DOHH2 (cell line): ENCODE results near the gene TCF12.

Experiments
- H3F3A ChIP-seq: fragments of 200-600 bp; sonication (generic), shearing (Covaris generic); 2 replicates; pipeline ENCODE4 v1.6.0; 2016; ENCODE audit warnings: antibody characterized with exemption, mild to moderate bottlenecking; ENCODE audit not compliant: control insufficient read depth, insufficient read depth
- H3K27ac ChIP-seq: fragments of 200-600 bp; sonication (generic); 2 replicates; pipeline ENCODE4 v1.5.1; 2014; ENCODE audit warnings: low read depth, mild to moderate bottlenecking, low read length, moderate library complexity
- H3K27me3 ChIP-seq: fragments of 200-600 bp; sonication (generic); 2 replicates; pipeline ENCODE4 v1.6.1; 2014; ENCODE audit warnings: mild to moderate bottlenecking, low read length, mixed read lengths; ENCODE audit not compliant: control insufficient read depth
- H3K36me3 ChIP-seq: fragments of 200-600 bp; sonication (generic); 2 replicates; pipeline ENCODE4 v1.6.1; 2014; ENCODE audit warnings: mild to moderate bottlenecking, low read length, moderate library complexity, mixed read lengths; ENCODE audit not compliant: control insufficient read depth
- H3K4me1 ChIP-seq: fragments of 200-600 bp; sonication (generic); 2 replicates; pipeline ENCODE4 v1.6.1; 2014; ENCODE audit warnings: mild to moderate bottlenecking, low read length, mixed read lengths; ENCODE audit not compliant: control insufficient read depth
- H3K4me2 ChIP-seq: fragments of 200-600 bp; sonication (generic); 2 replicates; pipeline ENCODE4 v1.6.0; 2014; ENCODE audit warnings: mild to moderate bottlenecking, low read length, moderate library complexity
- H3K4me3 ChIP-seq: fragments of 200-600 bp; sonication (generic); 2 replicates; pipeline ENCODE4 v1.5.1; 2014; ENCODE audit warnings: mild to moderate bottlenecking, low read length, mixed read lengths
- H3K79me2 ChIP-seq: fragments of 200-600 bp; sonication (generic); 2 replicates; pipeline ENCODE4 v1.6.1; 2014; ENCODE audit warnings: mild to moderate bottlenecking, low read length, mixed read lengths; ENCODE audit not compliant: control insufficient read depth
- H3K9me2 ChIP-seq: fragments of 200-600 bp; sonication (generic); replicated peaks from 2 replicates; pipeline ENCODE4 v1.6.1; 2014; ENCODE audit warnings: mild to moderate bottlenecking, low read length, mixed read lengths; ENCODE audit not compliant: control insufficient read depth
- H3K9me3 ChIP-seq: fragments of 200-600 bp; sonication (generic); 2 replicates; pipeline ENCODE4 v1.6.1; 2014; ENCODE audit warnings: antibody characterized with exemption, low read length, mixed read lengths; ENCODE audit not compliant: control insufficient read depth, insufficient read depth
- H4K20me1 ChIP-seq: fragments of 200-600 bp; sonication (generic); 2 replicates; pipeline ENCODE4 v1.6.0; 2014; ENCODE audit warnings: low read depth, mild to moderate bottlenecking, antibody characterized with exemption, low read length, moderate library complexity; ENCODE audit not compliant: control insufficient read depth, insufficient read depth
- CTCF ChIP-seq: fragments of 200-600 bp; sonication (generic); IDR thresholded peaks from one replicate; pipeline ENCODE4 v1.5.1; 2014; ENCODE audit warnings: antibody characterized with exemption, mild to moderate bottlenecking, low read depth, low read length; ENCODE audit not compliant: poor library complexity, severe bottlenecking
- EZH2phosphoT487 ChIP-seq: fragments of 200-600 bp; sonication (generic); IDR thresholded peaks from 2 replicates; pipeline ENCODE4 v1.6.1; 2017; ENCODE audit warnings: borderline replicate concordance, mild to moderate bottlenecking, antibody characterized with exemption, low read length, moderate library complexity, mixed read lengths

Gene TCF12

GRCh38 chr15:56916825-56917477, 1.5 kb upstream of the TCF12 start:
- Histone ChIP-seq H3K4me3 (peak overlapping the region; percentile 84), H3K4me2 (peak overlapping the region; percentile 73)

GRCh38 chr15:56917652-56918045, 795 bp upstream of the TCF12 start:
- Histone ChIP-seq H3K79me2 (peaks cover 43% of the 10 kb centered on the region), H3K27me3 (no peaks in the 10 kb centered on the region), H4K20me1 (no peaks in the 10 kb centered on the region), H3K9me3 (no peaks in the 10 kb centered on the region), H3K4me2 (peak overlapping the region; percentile 73), H3K4me1 (peaks cover 28% of the 10 kb centered on the region), H3F3A (no peaks in the 10 kb centered on the region; the same call in 1 of the 2 replicates), H3K4me3 (peak overlapping the region; percentile 84), H3K9me2 (no peaks in the 10 kb centered on the region), H3K36me3 (peaks cover 34% of the 10 kb centered on the region), H3K27ac (peak overlapping the region; percentile 64; the same call in 1 of the 2 replicates)
- TF ChIP-seq EZH2phosphoT487 (no peak; the same call in 1 of the 2 replicates), CTCF (no peak)

More at GRCh38 chr15:56916825-56917477, 1.5 kb upstream of the TCF12 start:
- Histone ChIP-seq H3F3A (no peaks in the 10 kb centered on the region; the same call in 1 of the 2 replicates), H4K20me1 (no peaks in the 10 kb centered on the region), H3K27ac (no peak overlapping the region), H3K9me2 (no peaks in the 10 kb centered on the region), H3K36me3 (peaks cover 27% of the 10 kb centered on the region), H3K79me2 (peaks cover 36% of the 10 kb centered on the region), H3K27me3 (no peaks in the 10 kb centered on the region), H3K4me1 (peaks cover 22% of the 10 kb centered on the region), H3K9me3 (no peaks in the 10 kb centered on the region)
- TF ChIP-seq EZH2phosphoT487 (no peak), CTCF (no peak)

- Histone ChIP-seq H3K4me3 (peak overlapping the region; percentile 84), H3K27me3 (no peaks in the 10 kb centered on the region), H3F3A (no peaks in the 10 kb centered on the region; the same call in 1 of the 2 replicates), H3K79me2 (peaks cover 56% of the 10 kb centered on the region), H3K27ac (peak overlapping the region; percentile 64), H3K9me2 (no peaks in the 10 kb centered on the region), H3K4me2 (peak overlapping the region; percentile 73), H3K4me1 (peaks cover 39% of the 10 kb centered on the region), H3K36me3 (peaks cover 47% of the 10 kb centered on the region), H3K9me3 (no peaks in the 10 kb centered on the region), H4K20me1 (no peaks in the 10 kb centered on the region)
- TF ChIP-seq CTCF (no peak), EZH2phosphoT487 (no peak)
Observed at GRCh38 chr15:56919031-56919608, 676 bp downstream of the TCF12 start.
